CD14-positive monocyte (primary cell): ENCODE data around the gene ERMARD. TPM values are rescaled to one million over a fixed set of nuclear protein-coding genes. Genes with fewer than 3 reads are reported as not detected.

Experiments
- DNase-seq, 3 donors: peaks; one replicate each; pipeline ENCODE4 v3.0.0-alpha.2; 2011 to 2022
- H2AFZ ChIP-seq: 2 replicates; pipeline ENCODE4 v1.6.0; 2012; ENCODE audit warnings: mild to moderate bottlenecking, low read depth, low read length, inconsistent platforms; ENCODE audit not compliant: insufficient read depth, poor library complexity, severe bottlenecking
- H3K27ac ChIP-seq, 2 donors: 1 replicate in 1 of 2; 2 replicates in 1 of 2; pipeline ENCODE4 v1.5.1; 2012 to 2013; ENCODE audit warnings: low read length in 2 of 2, control low read depth in 1 of 2, inconsistent platforms in 1 of 2, low read depth in 1 of 2, mild to moderate bottlenecking in 1 of 2
- H3K27me3 ChIP-seq, 2 donors: one replicate each; pipeline versions ENCODE4 v1.6.0 to v1.6.1; 2011 to 2013; ENCODE audit warnings: low read length in 2 of 2; ENCODE audit not compliant: control insufficient read depth in 2 of 2, insufficient read depth in 2 of 2
- H3K36me3 ChIP-seq, 2 donors: replicated peaks in 1 of 2; 1 replicate in 1 of 2; 2 replicates in 1 of 2; pipeline versions ENCODE4 v1.5.1 to v1.6.1; 2012 to 2013; ENCODE audit warnings: low read length in 2 of 2, control low read depth in 1 of 2, inconsistent platforms in 1 of 2, mild to moderate bottlenecking in 1 of 2; ENCODE audit not compliant: insufficient read depth in 2 of 2, control insufficient read depth in 1 of 2
- H3K4me1 ChIP-seq, 2 donors: 1 replicate in 1 of 2; 2 replicates in 1 of 2; pipeline versions ENCODE4 v1.5.1 to v1.6.1; 2012 to 2013; ENCODE audit warnings: low read length in 2 of 2, control low read depth in 1 of 2, inconsistent platforms in 1 of 2, mild to moderate bottlenecking in 1 of 2, moderate library complexity in 1 of 2; ENCODE audit not compliant: insufficient read depth in 2 of 2, control insufficient read depth in 1 of 2
- H3K4me2 ChIP-seq: replicated peaks from 2 replicates; pipeline ENCODE3; 2012; ENCODE audit warnings: low read length, moderate library complexity, mild to moderate bottlenecking; ENCODE audit not compliant: poor library complexity, severe bottlenecking; ENCODE audit errors: extremely low read depth
- H3K4me3 ChIP-seq, 3 experiments: fragments of 200-600 bp in 1 of 3; sonication (generic) in 1 of 3; replicated peaks in 1 of 3; 1 replicate in 2 of 3; 2 replicates in 1 of 3; pipeline ENCODE4 v1.5.1; 2011 to 2013; ENCODE audit warnings: low read length in 3 of 3, mild to moderate bottlenecking in 3 of 3, control low read depth in 2 of 3, low read depth in 2 of 3, inconsistent platforms in 1 of 3, moderate library complexity in 1 of 3
- H3K79me2 ChIP-seq: 2 replicates; pipeline ENCODE4 v1.6.0; 2012; ENCODE audit warnings: mild to moderate bottlenecking, control low read depth, inconsistent platforms, low read length, moderate library complexity; ENCODE audit not compliant: insufficient read depth
- H3K9ac ChIP-seq: 2 replicates; pipeline ENCODE4 v1.6.0; 2017; ENCODE audit warnings: low read length, mild to moderate bottlenecking; ENCODE audit not compliant: insufficient read depth, poor library complexity, severe bottlenecking
- H3K9me3 ChIP-seq, 2 donors: replicated peaks in 1 of 2; 1 replicate in 1 of 2; 2 replicates in 1 of 2; pipeline versions ENCODE4 v1.5.1 to v1.6.1; 2012 to 2013; ENCODE audit warnings: low read length in 2 of 2, control low read depth in 1 of 2; ENCODE audit not compliant: control insufficient read depth in 1 of 2, insufficient read depth in 1 of 2
- H4K20me1 ChIP-seq: 2 replicates; pipeline ENCODE4 v1.6.0; 2012; ENCODE audit warnings: mild to moderate bottlenecking, low read length, control low read depth, moderate library complexity; ENCODE audit not compliant: insufficient read depth
- H3K27ac Mint-ChIP-seq, 7 donors: one replicate each; pipeline ENCODE4 v1.8.0; 2020; ENCODE audit warnings: mild to moderate bottlenecking in 7 of 7, mixed read lengths in 7 of 7, moderate library complexity in 6 of 7, inconsistent platforms in 2 of 7
- H3K27me3 Mint-ChIP-seq, 3 donors: one replicate each; pipeline ENCODE4 v1.8.0; 2021 to 2022; ENCODE audit warnings: low read depth in 3 of 3, mild to moderate bottlenecking in 3 of 3, mixed read lengths in 3 of 3, moderate library complexity in 3 of 3, inconsistent platforms in 1 of 3
- H3K36me3 Mint-ChIP-seq, 2 donors: one replicate each; pipeline ENCODE4 v1.8.0; 2020; ENCODE audit warnings: mixed read lengths in 2 of 2, inconsistent platforms in 1 of 2, mild to moderate bottlenecking in 1 of 2
- H3K4me1 Mint-ChIP-seq: one replicate; pipeline ENCODE4 v1.8.0; 2020; ENCODE audit warnings: mild to moderate bottlenecking, mixed read lengths
- H3K4me3 Mint-ChIP-seq, 2 donors: one replicate each; pipeline ENCODE4 v1.8.0; 2020; ENCODE audit warnings: mild to moderate bottlenecking in 2 of 2, mixed read lengths in 2 of 2, moderate library complexity in 1 of 2
- H3K9me3 Mint-ChIP-seq, 7 donors: one replicate each; pipeline ENCODE4 v1.8.0; 2020 to 2022; ENCODE audit warnings: mixed read lengths in 7 of 7, mild to moderate bottlenecking in 6 of 7, moderate library complexity in 6 of 7, inconsistent platforms in 2 of 7
- WGBS: methylation state at CpG from one replicate; pipeline ENCODE4 v1.1.5; 2013; ENCODE audit warnings: missing lambda C conversion rate; ENCODE audit not compliant: insufficient coverage; 5-methylcytosine and 5-hydroxymethylcytosine counted together
- intact Hi-C, 2 donors: fragments of 100-400 bp; cut with micrococcal nuclease; formaldehyde crosslinking; loops; one replicate each; pipeline versions ENCODE4 v1.15.0 to v1.15.1; 2023
- polyA plus RNA-seq, 3 donors: library from polyadenylated mRNA; depleted of rRNA in 1 of 3; unstranded in 2 of 3; stranded (reverse) in 1 of 3; fragments of 300-500 nt in 2 of 3; fragments of >200 nt in 1 of 3; fragmentation: Illumina TruSeq in 2 of 3; gene quantifications; 1 replicate in 2 of 3; 2 replicates in 1 of 3; pipeline ENCODE4 v1.2.3, GENCODE V29; 2012 to 2021
- TF ChIP-seq, protein P1 (sequence below): fragments of 200-600 bp; IDR thresholded peaks from one replicate; pipeline ENCODE4 v1.8.0; 2022; ENCODE audit warnings: antibody characterized with exemption, mild to moderate bottlenecking

The ERMARD gene
- polyA plus RNA-seq, 3 donors: 10.6 to 33.0 (median 11.2) TPM

DNA sequence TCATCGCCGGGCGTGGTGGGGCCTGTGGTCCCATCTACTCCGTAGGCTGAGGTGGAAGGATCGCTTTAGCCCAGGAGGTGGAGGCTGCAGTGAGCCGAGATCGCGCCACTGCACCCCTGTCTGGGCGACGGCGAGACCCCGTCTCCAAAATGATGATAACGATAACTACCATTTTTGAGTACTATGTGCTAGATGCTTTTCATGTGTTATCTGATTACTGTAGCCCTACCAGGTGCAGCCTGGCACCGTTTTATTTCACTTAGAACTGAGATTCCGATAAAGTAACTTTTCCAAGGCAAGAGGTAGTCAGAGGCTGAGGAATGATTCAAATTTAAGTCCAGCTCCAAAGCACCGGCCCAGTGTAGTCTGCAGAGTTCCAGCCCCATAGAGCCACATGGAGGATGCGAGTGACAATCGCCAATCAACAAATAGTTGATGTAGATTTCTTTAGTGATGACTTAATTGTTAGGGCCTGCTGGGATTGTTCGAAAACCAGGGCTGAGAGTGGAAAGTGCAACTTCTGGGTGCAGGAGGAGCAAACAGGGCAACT, 727 bp downstream of the ERMARD start:
- Mint-ChIP-seq H3K4me1 (peaks cover 26% of the 10 kb centered on the region), H3K27me3 (peaks cover 0 to 1% (median 0%) of the 10 kb centered on the region in 3 donors), H3K9me3 (peaks cover 0 to 2% (median under 1%) of the 10 kb centered on the region in 7 donors), H3K36me3 (peaks cover 9 to 11% of the 10 kb centered on the region in 2 donors), H3K4me3 (peak overlapping the region; percentile 89 to 94), H3K27ac (peak overlapping the region; percentile 89 to 98 (median 96))
- peak overlapping the region; percentile 87 to 94 for H3K27ac ChIP-seq
- H3K4me3 ChIP-seq: peak overlapping the region; percentile 51 to 95 (median 84)
- peak overlapping the region; percentile 81 for H3K4me2 ChIP-seq
- peaks cover 5 to 10% of the 10 kb centered on the region in 2 donors for H3K36me3 ChIP-seq
- H3K9me3 ChIP-seq: no peaks in the 10 kb centered on the region
- TF ChIP-seq, protein P1, sequence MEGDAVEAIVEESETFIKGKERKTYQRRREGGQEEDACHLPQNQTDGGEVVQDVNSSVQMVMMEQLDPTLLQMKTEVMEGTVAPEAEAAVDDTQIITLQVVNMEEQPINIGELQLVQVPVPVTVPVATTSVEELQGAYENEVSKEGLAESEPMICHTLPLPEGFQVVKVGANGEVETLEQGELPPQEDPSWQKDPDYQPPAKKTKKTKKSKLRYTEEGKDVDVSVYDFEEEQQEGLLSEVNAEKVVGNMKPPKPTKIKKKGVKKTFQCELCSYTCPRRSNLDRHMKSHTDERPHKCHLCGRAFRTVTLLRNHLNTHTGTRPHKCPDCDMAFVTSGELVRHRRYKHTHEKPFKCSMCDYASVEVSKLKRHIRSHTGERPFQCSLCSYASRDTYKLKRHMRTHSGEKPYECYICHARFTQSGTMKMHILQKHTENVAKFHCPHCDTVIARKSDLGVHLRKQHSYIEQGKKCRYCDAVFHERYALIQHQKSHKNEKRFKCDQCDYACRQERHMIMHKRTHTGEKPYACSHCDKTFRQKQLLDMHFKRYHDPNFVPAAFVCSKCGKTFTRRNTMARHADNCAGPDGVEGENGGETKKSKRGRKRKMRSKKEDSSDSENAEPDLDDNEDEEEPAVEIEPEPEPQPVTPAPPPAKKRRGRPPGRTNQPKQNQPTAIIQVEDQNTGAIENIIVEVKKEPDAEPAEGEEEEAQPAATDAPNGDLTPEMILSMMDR: no peak
- 10% methylated on average over 19 of the region's 19 CpGs for WGBS
- H2AFZ ChIP-seq: peak overlapping the region; percentile 87
- peaks cover 19% of the 10 kb centered on the region for H3K79me2 ChIP-seq
- peaks cover 17 to 18% of the 10 kb centered on the region in 2 donors for H3K4me1 ChIP-seq
- intact Hi-C loops: loop anchor here in 1 of 2 donors (2.0 to 5.0 kb wide), 2 partner anchors 50 to 803 kb away; partner anchors contain the start of genes C6orf120, TBP and WDR27
- peak overlapping the region; percentile 98 for H3K9ac ChIP-seq
- no peak for DNase-seq
- no peaks in the 10 kb centered on the region for H4K20me1 ChIP-seq
- no peaks in the 10 kb centered on the region for H3K27me3 ChIP-seq

DNA sequence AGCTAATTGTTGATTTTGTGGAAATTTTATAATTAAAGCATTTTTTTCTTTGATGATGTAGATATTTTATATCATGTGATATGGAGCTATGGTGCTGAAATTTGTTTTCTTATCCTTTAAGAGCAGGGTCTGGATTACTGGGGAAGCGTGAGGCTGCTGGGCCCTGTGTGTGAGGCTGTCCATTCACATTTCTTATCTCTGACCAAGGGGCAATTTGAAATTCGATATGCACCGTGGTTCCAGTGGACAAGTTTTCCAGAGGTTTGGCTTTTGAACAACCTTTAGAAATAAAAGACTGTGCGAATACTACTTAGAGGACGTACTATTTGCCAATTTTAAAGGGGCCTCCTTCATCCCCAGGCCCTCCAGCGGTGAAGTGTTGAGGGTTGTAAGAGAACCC, 3.7 kb downstream of the ERMARD start:
- Mint-ChIP-seq H3K4me3 (no peak overlapping the region), H3K9me3 (no peaks in the 10 kb centered on the region), H3K27me3 (no peaks in the 10 kb centered on the region), H3K36me3 (peaks cover 28 to 39% of the 10 kb centered on the region in 2 donors), H3K27ac (peak overlapping the region in 1 of 7 donors; percentile 60), H3K4me1 (peaks cover 21% of the 10 kb centered on the region)
- no peak overlapping the region for H3K9ac ChIP-seq
- no peak overlapping the region for H3K27ac ChIP-seq
- no peaks in the 10 kb centered on the region for H3K9me3 ChIP-seq
- no peaks in the 10 kb centered on the region for H3K27me3 ChIP-seq
- TF ChIP-seq, protein P1: no peak
- H4K20me1 ChIP-seq: no peaks in the 10 kb centered on the region
- peaks cover 27 to 41% of the 10 kb centered on the region in 2 donors for H3K36me3 ChIP-seq
- H3K4me1 ChIP-seq: peaks cover 17 to 18% of the 10 kb centered on the region in 2 donors
- H3K79me2 ChIP-seq: peaks cover 19% of the 10 kb centered on the region
- no CpG with 5 or more reads among the region's 6 CpGs for WGBS
- no peak overlapping the region for H3K4me2 ChIP-seq
- H3K4me3 ChIP-seq: no peak overlapping the region
- intact Hi-C loops: no loop called here
- no peak for DNase-seq
- no peak overlapping the region for H2AFZ ChIP-seq
